Stromal cell of bone marrow (primary cell): ENCODE results near the gene CCNYL1.
"Not testable (repeated sequence)": the region's sequence is repeated elsewhere in the genome, so short reads cannot be mapped to it uniquely, and the experiment has no call there.

Source experiments
- DNase-seq: peaks from one replicate; pipeline ENCODE4 v3.0.0-alpha.2; 2012; ENCODE audit warnings: low read depth

The CCNYL1 gene

GRCh38 chr2:207697411-207697810 is 14.0 kb upstream of the CCNYL1 start:
- no peak for DNase-seq

GRCh38 chr2:207698301-207698700 is 13.1 kb upstream of the CCNYL1 start:
- no peak for DNase-seq

GRCh38 chr2:207704078-207704477 is 7.4 kb upstream of the CCNYL1 start:
- DNase-seq = no peak

- DNase-seq = no peak
Measured at GRCh38 chr2:207704671-207705070, 6.8 kb upstream of the CCNYL1 start.

- DNase-seq = no peak
Measured at GRCh38 chr2:207706936-207707860, 4.2 kb upstream of the CCNYL1 start.

GRCh38 chr2:207711750-207712530 is 500 bp downstream of the CCNYL1 start:
- no peak for DNase-seq

- no peak for DNase-seq
Measured at GRCh38 chr2:207716056-207716455, 4.6 kb downstream of the CCNYL1 start.

- no peak for DNase-seq
Measured at GRCh38 chr2:207718521-207718920, 7.1 kb downstream of the CCNYL1 start.

GRCh38 chr2:207719008-207719407 is 7.6 kb downstream of the CCNYL1 start:
- DNase-seq = no peak

GRCh38 chr2:207719655-207720054 is 8.2 kb downstream of the CCNYL1 start:
- not testable (repeated sequence) for DNase-seq

GRCh38 chr2:207720517-207721187 is 9.2 kb downstream of the CCNYL1 start:
- no peak for DNase-seq

GRCh38 chr2:207722773-207723424 is 11.5 kb downstream of the CCNYL1 start:
- no peak for DNase-seq

- not testable (repeated sequence) for DNase-seq
Measured at GRCh38 chr2:207723425-207723787, 12.0 kb downstream of the CCNYL1 start.

GRCh38 chr2:207724113-207724512 is 12.7 kb downstream of the CCNYL1 start:
- no peak for DNase-seq

- no peak for DNase-seq
Measured at GRCh38 chr2:207725873-207726578, 14.6 kb downstream of the CCNYL1 start.

- no peak for DNase-seq
Measured at GRCh38 chr2:207727261-207727660, 15.8 kb downstream of the CCNYL1 start.

GRCh38 chr2:207729465-207729998 is 18.1 kb downstream of the CCNYL1 start:
- no peak for DNase-seq

GRCh38 chr2:207731138-207731537 is 19.7 kb downstream of the CCNYL1 start:
- no peak for DNase-seq

GRCh38 chr2:207733597-207734240 is 22.3 kb downstream of the CCNYL1 start:
- no peak for DNase-seq

GRCh38 chr2:207734264-207734635 is 22.8 kb downstream of the CCNYL1 start:
- peak; percentile 27 for DNase-seq
